Hepatocyte (in vitro differentiated cells): ENCODE data around the gene PCGF3.

Source experiments
- CTCF ChIP-seq: fragments of 200-600 bp; sonication (generic); IDR thresholded peaks from 2 replicates; pipeline ENCODE4 v1.5.1; 2016; ENCODE audit warnings: antibody characterized with exemption, mild to moderate bottlenecking; ENCODE audit not compliant: poor library complexity
- EZH2 ChIP-seq: fragments of 200-600 bp; sonication (generic); IDR thresholded peaks from 2 replicates; pipeline ENCODE4 v1.6.1; 2016; ENCODE audit warnings: antibody characterized with exemption, mild to moderate bottlenecking, borderline replicate concordance
- EZH2phosphoT487 ChIP-seq: fragments of 200-600 bp; sonication (generic); IDR thresholded peaks from one replicate; pipeline ENCODE4 v1.6.1; 2018; ENCODE audit warnings: antibody characterized with exemption, mild to moderate bottlenecking, low read depth, moderate library complexity; ENCODE audit not compliant: unreplicated experiment, severe bottlenecking

DNA sequence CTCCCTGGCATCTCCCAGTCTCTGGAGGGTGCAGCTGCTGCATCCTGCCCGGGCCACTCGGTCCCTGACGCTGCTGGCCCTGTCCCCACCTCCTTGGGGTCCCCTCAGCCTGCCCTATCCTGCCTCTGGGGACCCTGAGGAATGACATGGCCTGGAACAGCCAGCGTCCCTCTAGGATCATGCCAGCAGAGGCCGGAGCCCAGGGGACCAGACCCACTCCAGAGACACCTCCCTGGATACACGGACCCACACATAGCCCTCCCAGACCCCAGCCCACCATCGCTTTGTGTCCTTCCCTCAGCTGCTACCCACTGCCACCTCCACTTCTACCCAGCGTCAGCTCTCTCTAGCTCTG lies 84.8 kb downstream of the PCGF3 start:
- TF ChIP-seq CTCF = no peak
- TF ChIP-seq EZH2 = no peak
- TF ChIP-seq EZH2phosphoT487 = no peak
